Thyroid gland (tissue), 4 donors: ENCODE measurements around the gene SPATS2L.

Experiments
- CTCF ChIP-seq, 6 experiments: fragments of 200-600 bp in 3 of 6; fragments of 450-650 bp in 3 of 6; sonication (generic) in 3 of 6; IDR thresholded peaks; one replicate each; pipeline ENCODE4 v1.5.1; 2016 to 2019; ENCODE audit warnings: antibody characterized with exemption in 6 of 6, mild to moderate bottlenecking in 2 of 6, inconsistent platforms in 1 of 6, moderate library complexity in 1 of 6
- POLR2A ChIP-seq, 2 donors: fragments of 450-650 bp; IDR thresholded peaks; one replicate each; pipeline ENCODE4 v1.6.1; 2017; ENCODE audit warnings: antibody characterized with exemption in 2 of 2, mild to moderate bottlenecking in 2 of 2, moderate library complexity in 1 of 2

- no peak for TF ChIP-seq CTCF (IDR thresholded peaks at IDR 0.05)
- TF ChIP-seq POLR2A (IDR thresholded peaks at IDR 0.05), result no peak
These were observed 41.9 kb upstream of the SPATS2L start for GRCh38 chr2:200264631-200265030.
